Fibroblast of the aortic adventitia (primary cell): ENCODE results near the gene LYAR. TPM values are rescaled to one million over a fixed set of nuclear protein-coding genes. Genes with fewer than 3 reads are reported as not detected.
"Not testable (repeated sequence)": the region's sequence is repeated elsewhere in the genome, so short reads cannot be mapped to it uniquely, and the experiment has no call there.

ENCODE experiments used
- DNase-seq: peaks from one replicate; pipeline ENCODE4 v3.0.0-alpha.2; 2010; ENCODE audit warnings: low read depth
- H3K4me3 ChIP-seq: 2 replicates; pipeline ENCODE4 v1.5.1; 2011; ENCODE audit warnings: low read depth, mild to moderate bottlenecking, control low read depth, low read length, moderate library complexity
- total RNA-seq: library from RNA; depleted of rRNA; stranded (reverse); fragments of >200 nt; gene quantifications from 2 replicates; pipeline ENCODE4 v1.2.3, GENCODE V29; 2012; ENCODE audit warnings: low replicate concordance
- TF ChIP-seq, protein P1 (sequence below): IDR thresholded peaks from 2 replicates; pipeline ENCODE4 v1.5.1; 2011; ENCODE audit warnings: mild to moderate bottlenecking, low read length, control low read depth, inconsistent platforms; ENCODE audit not compliant: insufficient read depth

LYAR gene
- total RNA-seq, 1 donor: 14.0 TPM

DNA sequence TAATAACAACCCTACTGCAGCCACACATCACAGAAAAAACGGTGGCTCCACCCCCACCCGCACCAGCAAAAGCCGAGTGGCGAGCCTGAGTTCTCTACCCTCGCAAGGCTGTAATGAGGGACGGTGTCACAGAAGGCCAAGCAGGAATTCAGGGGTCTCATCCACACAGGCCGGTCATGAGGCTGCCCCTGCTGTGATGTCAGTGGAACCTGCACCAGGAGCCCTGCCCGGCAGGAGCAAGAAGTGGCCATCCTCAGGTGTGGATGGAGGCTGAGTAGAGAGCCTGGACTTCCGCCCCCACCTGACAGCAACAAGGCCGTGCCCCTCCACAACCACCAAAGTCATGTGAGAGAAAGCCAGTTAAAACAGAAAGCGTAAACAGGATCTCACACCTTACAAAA lies 20.6 kb downstream of the LYAR start:
- no peak overlapping the region for H3K4me3 ChIP-seq
- DNase-seq: no peak
- TF ChIP-seq, protein P1, sequence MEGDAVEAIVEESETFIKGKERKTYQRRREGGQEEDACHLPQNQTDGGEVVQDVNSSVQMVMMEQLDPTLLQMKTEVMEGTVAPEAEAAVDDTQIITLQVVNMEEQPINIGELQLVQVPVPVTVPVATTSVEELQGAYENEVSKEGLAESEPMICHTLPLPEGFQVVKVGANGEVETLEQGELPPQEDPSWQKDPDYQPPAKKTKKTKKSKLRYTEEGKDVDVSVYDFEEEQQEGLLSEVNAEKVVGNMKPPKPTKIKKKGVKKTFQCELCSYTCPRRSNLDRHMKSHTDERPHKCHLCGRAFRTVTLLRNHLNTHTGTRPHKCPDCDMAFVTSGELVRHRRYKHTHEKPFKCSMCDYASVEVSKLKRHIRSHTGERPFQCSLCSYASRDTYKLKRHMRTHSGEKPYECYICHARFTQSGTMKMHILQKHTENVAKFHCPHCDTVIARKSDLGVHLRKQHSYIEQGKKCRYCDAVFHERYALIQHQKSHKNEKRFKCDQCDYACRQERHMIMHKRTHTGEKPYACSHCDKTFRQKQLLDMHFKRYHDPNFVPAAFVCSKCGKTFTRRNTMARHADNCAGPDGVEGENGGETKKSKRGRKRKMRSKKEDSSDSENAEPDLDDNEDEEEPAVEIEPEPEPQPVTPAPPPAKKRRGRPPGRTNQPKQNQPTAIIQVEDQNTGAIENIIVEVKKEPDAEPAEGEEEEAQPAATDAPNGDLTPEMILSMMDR: no peak

DNA sequence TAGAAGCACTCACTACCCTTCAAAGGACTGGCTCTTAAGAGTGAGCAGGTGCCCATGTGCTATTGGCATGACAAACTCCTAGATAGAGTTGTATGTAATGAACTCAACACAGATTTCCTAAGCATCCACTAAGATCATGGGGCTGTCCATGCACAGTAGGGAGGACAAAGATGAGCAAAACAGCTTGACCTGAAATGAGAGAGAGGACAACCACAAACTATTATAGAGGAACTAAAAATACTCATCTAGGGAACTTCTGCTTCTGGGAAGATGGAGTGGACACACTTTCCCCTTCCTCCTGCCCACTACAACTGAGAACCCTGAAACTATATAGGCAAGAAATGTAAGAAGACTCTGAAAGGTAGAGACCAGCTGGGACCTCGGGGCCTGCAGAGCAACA lies 21.2 kb downstream of the LYAR start:
- DNase-seq: no peak
- H3K4me3 ChIP-seq: no peak overlapping the region
- TF ChIP-seq, protein P1: no peak

DNA sequence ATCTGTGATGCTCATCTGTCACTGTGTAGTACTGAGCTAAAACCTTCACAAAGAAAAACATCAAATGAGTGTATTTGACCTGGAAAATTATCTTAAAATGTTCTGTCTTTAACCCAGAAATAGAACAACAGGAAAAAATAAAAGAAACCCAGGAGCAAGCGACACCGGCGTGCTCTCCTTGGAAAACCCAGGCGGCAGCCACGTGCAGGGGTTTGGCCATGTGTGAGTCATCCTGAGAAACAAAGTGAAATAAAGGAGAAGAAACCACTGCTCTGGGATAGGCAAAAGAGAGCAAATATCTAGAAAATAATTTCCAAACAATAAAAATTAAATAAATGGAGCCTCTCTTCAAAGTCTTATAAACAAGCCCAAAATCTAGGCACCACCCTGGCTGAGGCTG lies 22.0 kb downstream of the LYAR start:
- no peak overlapping the region for H3K4me3 ChIP-seq
- DNase-seq: no peak
- TF ChIP-seq, protein P1: no peak

DNA sequence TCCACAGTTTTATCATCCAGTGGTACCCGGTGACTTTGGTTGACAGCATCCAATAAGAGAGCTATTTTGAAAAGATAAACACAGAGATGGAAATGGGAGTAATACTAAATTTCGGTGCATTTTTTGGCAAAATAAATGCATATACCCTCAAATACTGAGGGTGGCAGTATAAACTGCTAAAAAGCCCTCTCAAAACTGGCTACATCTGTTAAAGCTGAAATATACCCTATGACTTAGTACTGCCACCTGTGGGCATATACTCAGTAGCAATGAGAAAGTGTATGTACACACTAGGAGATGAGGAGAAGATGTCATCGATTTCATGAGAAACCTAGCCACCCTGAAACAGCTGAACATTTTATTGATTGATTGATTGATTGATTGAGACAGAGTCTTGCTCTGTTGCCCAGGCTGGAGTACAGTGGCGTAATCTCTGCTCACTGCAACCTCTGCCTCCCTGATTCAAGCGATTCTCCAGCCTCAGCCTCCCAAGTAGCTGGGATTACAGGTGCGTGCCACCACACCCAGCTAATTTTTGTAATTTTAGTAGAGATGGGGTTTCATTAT lies 29.7 kb downstream of the LYAR start:
- H3K4me3 ChIP-seq: no peak overlapping the region
- TF ChIP-seq, protein P1: peak; percentile 50

DNA sequence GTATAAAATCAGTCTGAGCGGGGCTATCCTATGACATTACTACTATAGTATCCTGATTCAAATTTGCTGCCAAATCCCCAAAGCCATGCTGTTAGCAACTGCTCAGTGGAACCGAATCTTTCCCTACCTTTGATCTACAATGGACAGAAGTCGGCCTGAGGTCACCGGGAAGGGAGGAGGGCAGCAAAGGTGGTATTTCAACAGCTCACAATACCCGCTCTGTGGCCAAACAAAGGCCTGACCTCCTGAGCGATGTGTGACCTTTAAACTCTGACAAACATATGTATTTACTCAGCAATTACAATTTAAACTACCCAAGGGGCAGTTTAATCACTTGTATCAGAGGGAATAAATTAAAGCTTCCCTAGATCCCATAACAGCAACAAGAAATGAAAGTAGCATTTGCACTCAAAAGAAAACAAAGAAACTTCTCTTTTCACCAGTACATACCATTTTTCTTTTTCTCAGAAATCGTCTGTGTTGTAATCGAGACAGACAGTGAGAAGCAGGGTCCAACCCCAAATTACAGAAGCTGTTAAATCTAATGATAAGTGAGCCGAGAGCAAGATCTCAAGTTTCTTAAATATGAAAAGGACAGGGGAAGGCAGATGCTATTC lies 30.4 kb downstream of the LYAR start:
- no peak for DNase-seq
- TF ChIP-seq, protein P1: no peak
- H3K4me3 ChIP-seq: no peak overlapping the region

More for the DNA sequence above, 29.7 kb downstream of the LYAR start:
- DNase-seq: peak; percentile 74

DNA sequence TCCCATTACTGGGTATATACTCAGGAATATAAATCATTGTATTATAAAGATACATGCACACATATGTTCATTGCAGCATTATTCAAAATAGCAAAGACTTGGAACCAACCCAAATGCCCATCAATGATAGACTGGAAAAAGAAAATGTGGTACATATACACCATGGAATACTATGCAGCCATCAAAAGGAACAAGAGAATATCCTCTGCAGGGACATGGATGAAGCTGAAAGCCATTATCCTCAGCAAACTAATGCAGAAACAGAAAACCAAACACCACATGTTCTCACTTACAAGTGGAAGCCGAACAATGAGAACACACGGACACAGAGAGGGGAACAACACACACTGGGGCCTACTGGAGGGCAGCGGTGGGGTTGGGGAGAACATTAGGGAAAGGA lies 32.2 kb downstream of the LYAR start:
- not testable (repeated sequence) for DNase-seq, H3K4me3 ChIP-seq

DNA sequence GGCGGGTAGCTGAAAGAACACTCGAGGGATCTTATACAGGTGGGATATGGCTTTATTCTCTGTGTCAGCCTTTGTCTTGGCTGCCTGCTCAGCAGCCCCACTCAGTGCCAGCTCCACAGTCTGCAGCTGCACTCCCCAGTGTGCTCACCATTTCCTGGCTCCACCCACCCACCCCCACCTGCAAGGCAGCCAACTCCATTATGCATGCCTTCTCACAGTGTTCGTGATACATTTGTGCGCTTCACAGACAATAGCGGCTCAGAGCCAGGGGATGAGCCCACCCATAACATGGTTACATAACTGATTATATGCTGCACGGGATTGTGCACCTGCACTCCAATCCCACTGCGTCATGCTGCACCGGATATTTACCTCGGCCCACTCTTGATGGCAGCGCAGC lies 33.2 kb downstream of the LYAR start:
- H3K4me3 ChIP-seq: no peak overlapping the region

More for the DNA sequence above, 33.2 kb downstream of the LYAR start:
- TF ChIP-seq, protein P1: no peak
- DNase-seq: no peak
